Neuronal stem cell (in vitro differentiated cells): ENCODE data around the gene ROBO1.

Source experiments
- DNase-seq: peaks from one replicate; pipeline ENCODE4 v3.0.0-alpha.2; 2013; ENCODE audit warnings: low spot score
- H2AFZ ChIP-seq: one replicate; pipeline ENCODE4 v1.6.1; 2013; ENCODE audit warnings: mild to moderate bottlenecking, low read length, inconsistent platforms
- H2AK5ac ChIP-seq: 2 replicates; pipeline ENCODE4 v1.6.1; 2013; ENCODE audit warnings: low read depth, mild to moderate bottlenecking, inconsistent platforms, low read length, moderate library complexity, mixed read lengths
- H2BK120ac ChIP-seq: 2 replicates; pipeline ENCODE4 v1.6.1; 2013; ENCODE audit warnings: low read depth, mild to moderate bottlenecking, inconsistent platforms, low read length, moderate library complexity, mixed read lengths
- H2BK12ac ChIP-seq: one replicate; pipeline ENCODE4 v1.6.1; 2013; ENCODE audit warnings: low read length, inconsistent platforms
- H2BK15ac ChIP-seq: 2 replicates; pipeline ENCODE4 v1.6.1; 2013; ENCODE audit warnings: mild to moderate bottlenecking, low read length, inconsistent platforms, mixed read lengths
- H2BK5ac ChIP-seq: one replicate; pipeline ENCODE4 v1.6.1; 2013; ENCODE audit warnings: inconsistent platforms, mild to moderate bottlenecking, low read length, moderate library complexity
- H3K14ac ChIP-seq: one replicate; pipeline ENCODE4 v1.6.1; 2013; ENCODE audit warnings: low read length, inconsistent platforms
- H3K18ac ChIP-seq: 2 replicates; pipeline ENCODE4 v1.6.1; 2013; ENCODE audit warnings: low read length, inconsistent platforms
- H3K23ac ChIP-seq: 2 replicates; pipeline ENCODE4 v1.6.1; 2013; ENCODE audit warnings: low read depth, mild to moderate bottlenecking, mixed read lengths, low read length, inconsistent platforms; ENCODE audit not compliant: poor library complexity
- H3K27ac ChIP-seq: replicated peaks from 3 replicates; pipeline ENCODE4 v1.5.1; 2013; ENCODE audit warnings: low read length, inconsistent platforms
- H3K27me3 ChIP-seq, 3 experiments: 2 replicates each; pipeline ENCODE4 v1.6.1; 2013; ENCODE audit warnings: low read length in 3 of 3, mild to moderate bottlenecking in 2 of 3, inconsistent platforms in 1 of 3, low read depth in 1 of 3, mixed read lengths in 1 of 3, moderate library complexity in 1 of 3; ENCODE audit not compliant: control insufficient read depth in 3 of 3, insufficient read depth in 3 of 3
- H3K36me3 ChIP-seq, 2 donors: replicated peaks in 1 of 2; 2 replicates each; pipeline ENCODE4 v1.6.1; 2013; ENCODE audit warnings: low read length in 2 of 2; ENCODE audit not compliant: control insufficient read depth in 2 of 2, insufficient read depth in 2 of 2
- H3K4ac ChIP-seq: 2 replicates; pipeline ENCODE4 v1.6.1; 2013; ENCODE audit warnings: inconsistent platforms, mild to moderate bottlenecking, low read length, moderate library complexity
- H3K4me1 ChIP-seq, 2 donors: 1 replicate in 1 of 2; 2 replicates in 1 of 2; pipeline ENCODE4 v1.6.1; 2013; ENCODE audit warnings: low read length in 2 of 2, low read depth in 1 of 2; ENCODE audit not compliant: control insufficient read depth in 2 of 2, insufficient read depth in 1 of 2
- H3K4me2 ChIP-seq: one replicate; pipeline ENCODE4 v1.6.1; 2013; ENCODE audit warnings: mild to moderate bottlenecking, low read length, inconsistent platforms; ENCODE audit not compliant: insufficient read depth, poor library complexity, severe bottlenecking
- H3K4me3 ChIP-seq, 2 donors: 2 replicates each; pipeline ENCODE4 v1.5.1; 2013; ENCODE audit warnings: low read length in 2 of 2, mild to moderate bottlenecking in 2 of 2, inconsistent platforms in 1 of 2, moderate library complexity in 1 of 2
- H3K79me1 ChIP-seq: one replicate; pipeline ENCODE4 v1.6.1; 2013; ENCODE audit warnings: low read depth, mild to moderate bottlenecking, inconsistent platforms, low read length, moderate library complexity
- H3K9ac ChIP-seq: one replicate; pipeline ENCODE4 v1.6.1; 2013; ENCODE audit warnings: mild to moderate bottlenecking, low read depth, low read length, inconsistent platforms; ENCODE audit not compliant: poor library complexity
- H3K9me3 ChIP-seq, 2 donors: replicated peaks in 1 of 2; 2 replicates each; pipeline versions ENCODE3 to v1.6.1; 2013; ENCODE audit warnings: low read length in 2 of 2, mild to moderate bottlenecking in 2 of 2, inconsistent platforms in 1 of 2, low read depth in 1 of 2, mixed read lengths in 1 of 2, moderate library complexity in 1 of 2; ENCODE audit not compliant: control insufficient read depth in 2 of 2, insufficient read depth in 1 of 2
- H4K8ac ChIP-seq: one replicate; pipeline ENCODE4 v1.6.1; 2013; ENCODE audit warnings: low read depth, mild to moderate bottlenecking, inconsistent platforms, low read length, moderate library complexity
- H4K91ac ChIP-seq: one replicate; pipeline ENCODE4 v1.6.1; 2013; ENCODE audit warnings: low read length, low read depth, mild to moderate bottlenecking, inconsistent platforms; ENCODE audit not compliant: poor library complexity
- WGBS, 2 donors: extraction: QIAGEN DNeasy Blood & Tissue Kit; methylation state at CpG; one replicate each; pipeline ENCODE4 v1.1.7; 2013; ENCODE audit warnings: missing lambda C conversion rate in 2 of 2, mixed read lengths in 1 of 2; ENCODE audit not compliant: insufficient read length in 2 of 2, insufficient replicate concordance in 1 of 2; ENCODE audit errors: extremely low coverage in 2 of 2; 5-methylcytosine and 5-hydroxymethylcytosine counted together

The ROBO1 gene

GRCh38 chr3:79081335-79081734 lies 686.5 kb downstream of the ROBO1 start:
- WGBS, 2 donors: no CpG with 5 or more reads among the region's 5 CpGs
- Histone ChIP-seq H3K9me3 (no peaks in the 10 kb centered on the region), H3K4me1 (no peaks in the 10 kb centered on the region), H2BK120ac (no peak overlapping the region), H2AK5ac (no peak overlapping the region), H3K27me3 (no peaks in the 10 kb centered on the region), H2BK5ac (no peak overlapping the region), H3K4me2 (no peak overlapping the region), H3K4me3 (no peak overlapping the region), H2BK12ac (no peak overlapping the region), H3K14ac (no peak overlapping the region), H4K8ac (no peak overlapping the region), H3K18ac (no peak overlapping the region), H3K27ac (no peak overlapping the region), H2AFZ (peak overlapping the region; percentile 79), H3K23ac (no peak overlapping the region), H3K9ac (no peak overlapping the region), H3K79me1 (no peaks in the 10 kb centered on the region), H3K36me3 (no peaks in the 10 kb centered on the region), H2BK15ac (no peak overlapping the region), H3K4ac (no peak overlapping the region), H4K91ac (no peak overlapping the region)
- DNase-seq: no peak

GRCh38 chr3:79074558-79074957 lies 693.2 kb downstream of the ROBO1 start:
- no peak overlapping the region for H3K14ac ChIP-seq
- no peak overlapping the region for H2BK120ac ChIP-seq
- H3K4me3 ChIP-seq: no peak overlapping the region
- H3K9me3 ChIP-seq: no peaks in the 10 kb centered on the region
- no peak overlapping the region for H2BK12ac ChIP-seq
- H3K27ac ChIP-seq: no peak overlapping the region
- no peaks in the 10 kb centered on the region for H3K79me1 ChIP-seq
- no peak overlapping the region for H2BK15ac ChIP-seq
- no peaks in the 10 kb centered on the region for H3K4me1 ChIP-seq
- no peak overlapping the region for H4K91ac ChIP-seq
- H2AFZ ChIP-seq: no peak overlapping the region
- no peaks in the 10 kb centered on the region for H3K36me3 ChIP-seq
- no peak overlapping the region for H3K4me2 ChIP-seq
- no peaks in the 10 kb centered on the region for H3K27me3 ChIP-seq
- no peak overlapping the region for H4K8ac ChIP-seq
- no peak overlapping the region for H2AK5ac ChIP-seq
- H3K4ac ChIP-seq: no peak overlapping the region
- WGBS, 2 donors: no CpG with 5 or more reads among the region's 1 CpG
- H3K9ac ChIP-seq: no peak overlapping the region
- DNase-seq: no peak
- no peak overlapping the region for H2BK5ac ChIP-seq
- H3K18ac ChIP-seq: no peak overlapping the region
- H3K23ac ChIP-seq: no peak overlapping the region

GRCh38 chr3:79067734-79068133 lies 700.1 kb downstream of the ROBO1 start:
- no peak overlapping the region for H4K8ac ChIP-seq
- H3K9me3 ChIP-seq: no peaks in the 10 kb centered on the region
- no peak overlapping the region for H3K18ac ChIP-seq
- H3K27me3 ChIP-seq: no peaks in the 10 kb centered on the region
- H2BK120ac ChIP-seq: no peak overlapping the region
- no peak overlapping the region for H2BK15ac ChIP-seq
- no peaks in the 10 kb centered on the region for H3K36me3 ChIP-seq
- no peak overlapping the region for H2AK5ac ChIP-seq
- H3K79me1 ChIP-seq: no peaks in the 10 kb centered on the region
- no peak overlapping the region for H4K91ac ChIP-seq
- H3K14ac ChIP-seq: no peak overlapping the region
- no peak overlapping the region for H3K27ac ChIP-seq
- H2AFZ ChIP-seq: peak overlapping the region; percentile 48
- H3K4me3 ChIP-seq: no peak overlapping the region
- no peak overlapping the region for H3K4me2 ChIP-seq
- H2BK12ac ChIP-seq: no peak overlapping the region
- H3K4me1 ChIP-seq: no peaks in the 10 kb centered on the region
- no peak overlapping the region for H3K23ac ChIP-seq
- no peak overlapping the region for H3K9ac ChIP-seq
- DNase-seq: no peak
- no peak overlapping the region for H2BK5ac ChIP-seq
- WGBS, 2 donors: no CpG with 5 or more reads among the region's 1 CpG
- no peak overlapping the region for H3K4ac ChIP-seq

GRCh38 chr3:79066481-79066880 lies 701.3 kb downstream of the ROBO1 start:
- Histone ChIP-seq H2AK5ac (no peak overlapping the region), H3K4ac (no peak overlapping the region), H2BK15ac (no peak overlapping the region), H4K91ac (no peak overlapping the region), H3K27ac (no peak overlapping the region), H2BK5ac (no peak overlapping the region), H3K9me3 (no peaks in the 10 kb centered on the region), H3K14ac (no peak overlapping the region), H4K8ac (no peak overlapping the region), H2AFZ (no peak overlapping the region), H3K9ac (no peak overlapping the region), H3K4me2 (no peak overlapping the region), H2BK12ac (no peak overlapping the region), H3K27me3 (no peaks in the 10 kb centered on the region), H3K4me3 (no peak overlapping the region), H3K18ac (no peak overlapping the region), H3K79me1 (no peaks in the 10 kb centered on the region), H3K4me1 (no peaks in the 10 kb centered on the region), H3K36me3 (no peaks in the 10 kb centered on the region), H3K23ac (no peak overlapping the region), H2BK120ac (no peak overlapping the region)
- WGBS, 2 donors: no CpG with 5 or more reads among the region's 4 CpGs
- DNase-seq: no peak
